ENCODE data around the gene SPC24.
"Not testable (repeated sequence)": the region's sequence is repeated elsewhere in the genome, so short reads cannot be mapped to it uniquely, and the experiment has no call there.

Gene SPC24

GRCh38 chr19:11148001-11148400 is 7.6 kb downstream of the SPC24 start:
- TF ChIP-seq CTCF (IDR thresholded peaks at IDR 0.05; ENCODE audit: insufficient read depth, low read length, missing control alignments): no peak
- POLR2A ChIA-PET: no interaction called here
- CTCF ChIA-PET: interaction anchor here (1.9 kb wide), 1 partner anchor 10 kb away, joined by 6 read pairs; no protein-coding TSS in a partner anchor
- no peak overlapping the region for H3K4me3 ChIP-seq (ENCODE audit: low read depth, low read length)
- no peak for DNase-seq (ENCODE audit: low read depth, low spot score)

GRCh38 chr19:11145536-11145924 is 10.1 kb downstream of the SPC24 start:
- no peak overlapping the region for H3K4me3 ChIP-seq (ENCODE audit: low read depth, low read length)
- DNase-seq (ENCODE audit: low read depth, low spot score): no peak
- ChIA-PET POLR2A (no interaction called here), CTCF (interaction anchor here (0.8 to 3.2 kb wide), 2 partner anchors 16 to 19 kb away, joined by 3 to 15 read pairs; no protein-coding TSS in a partner anchor)
- TF ChIP-seq CTCF (IDR thresholded peaks at IDR 0.05; ENCODE audit: insufficient read depth, low read length, missing control alignments): no peak

DNA sequence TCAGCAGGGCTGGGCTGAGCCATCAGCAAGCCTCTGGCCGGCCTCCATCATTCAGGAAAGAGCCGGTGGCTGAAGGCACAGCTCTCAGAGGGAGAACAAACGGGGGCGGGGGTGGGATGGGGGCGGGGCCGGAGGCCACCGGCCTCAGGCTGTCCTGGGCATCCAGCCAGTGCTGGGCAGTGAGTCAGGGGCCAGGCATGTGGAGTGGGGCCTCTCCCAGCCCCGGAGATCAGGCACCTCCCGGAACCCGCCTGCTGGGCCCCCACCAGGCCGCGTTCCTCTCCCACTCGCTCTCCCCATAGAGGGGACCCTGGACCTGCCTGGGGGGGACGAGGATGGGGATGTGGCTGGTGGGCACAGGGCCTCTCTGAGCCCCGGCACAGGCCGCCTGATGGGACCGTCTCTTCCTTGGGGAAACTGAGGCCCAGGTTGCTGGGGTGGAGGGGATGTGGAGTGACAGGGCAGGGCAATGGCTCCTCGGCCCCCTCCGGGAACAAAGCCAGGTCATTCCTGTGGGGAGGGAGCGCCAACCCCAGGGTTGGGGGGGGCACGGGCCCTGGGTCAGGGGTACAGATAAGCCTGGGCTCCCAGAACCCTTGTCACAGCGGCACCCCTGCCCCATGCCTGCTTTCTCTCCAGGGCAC is 12.9 kb downstream of the SPC24 start:
- peak overlapping the region; percentile 29 for H3K4me3 ChIP-seq (ENCODE audit: low read depth, low read length)
- CTCF ChIA-PET: interaction anchor here (1.2 to 7.9 kb wide), 3 partner anchors 17 to 63 kb away, joined by 4 to 119 read pairs (median 15); no protein-coding TSS in a partner anchor
- DNase-seq (ENCODE audit: low read depth, low spot score): peak; percentile 59
- POLR2A ChIA-PET: interaction anchor here (1.0 kb wide), 1 partner anchor 55 kb away, joined by 4 read pairs; the partner anchor contains the start of gene KANK2
- no peak for TF ChIP-seq CTCF (IDR thresholded peaks at IDR 0.05; ENCODE audit: insufficient read depth, low read length, missing control alignments)

DNA sequence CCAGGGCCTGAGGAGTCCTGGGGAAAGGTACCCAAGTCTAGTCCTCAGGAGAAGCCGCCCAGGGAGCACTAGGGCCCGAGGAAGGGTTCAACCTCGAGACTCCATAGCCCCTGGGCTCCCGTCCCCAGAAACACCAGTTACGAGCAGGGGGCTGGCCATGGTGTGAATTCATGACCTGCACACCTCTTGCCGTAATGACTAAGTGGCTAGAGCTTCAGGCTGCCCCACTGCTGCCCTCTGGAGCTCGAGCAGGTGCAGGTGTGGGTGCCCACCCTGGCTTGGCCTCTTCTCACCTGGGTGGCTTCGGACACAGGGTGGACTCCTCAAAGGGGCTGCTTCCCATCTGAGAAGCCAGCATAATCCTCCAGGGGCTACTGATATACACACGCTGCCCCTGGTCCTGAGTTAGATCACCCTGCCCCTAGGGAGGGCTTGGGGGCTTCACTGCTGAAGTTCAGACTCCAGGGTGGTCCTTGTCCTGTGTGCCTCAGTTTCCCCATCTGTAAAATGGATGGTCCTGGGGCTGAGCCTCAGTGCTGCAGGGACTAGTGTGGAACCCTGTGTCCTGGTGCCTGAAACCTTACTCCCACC is 13.6 kb downstream of the SPC24 start:
- TF ChIP-seq CTCF (IDR thresholded peaks at IDR 0.05; ENCODE audit: insufficient read depth, low read length, missing control alignments): no peak
- ChIA-PET POLR2A (no interaction called here), CTCF (interaction anchor here (0.9 to 7.9 kb wide), 4 partner anchors 12 to 64 kb away, joined by 3 to 119 read pairs (median 9); no protein-coding TSS in a partner anchor)
- H3K4me3 ChIP-seq (ENCODE audit: low read depth, low read length): no peak overlapping the region
- DNase-seq (ENCODE audit: low read depth, low spot score): no peak

GRCh38 chr19:11140896-11141295 is 14.7 kb downstream of the SPC24 start:
- no peak overlapping the region for H3K4me3 ChIP-seq (ENCODE audit: low read depth, low read length)
- ChIA-PET POLR2A (interaction anchor here (0.7 kb wide), 1 partner anchor 53 kb away, joined by 4 read pairs; no protein-coding TSS in a partner anchor), CTCF (interaction anchor here (0.6 to 7.9 kb wide), 3 partner anchors 11 to 65 kb away, joined by 3 to 119 read pairs (median 3); no protein-coding TSS in a partner anchor)
- DNase-seq (ENCODE audit: low read depth, low spot score): no peak
- no peak for TF ChIP-seq CTCF (IDR thresholded peaks at IDR 0.05; ENCODE audit: insufficient read depth, low read length, missing control alignments)

DNA sequence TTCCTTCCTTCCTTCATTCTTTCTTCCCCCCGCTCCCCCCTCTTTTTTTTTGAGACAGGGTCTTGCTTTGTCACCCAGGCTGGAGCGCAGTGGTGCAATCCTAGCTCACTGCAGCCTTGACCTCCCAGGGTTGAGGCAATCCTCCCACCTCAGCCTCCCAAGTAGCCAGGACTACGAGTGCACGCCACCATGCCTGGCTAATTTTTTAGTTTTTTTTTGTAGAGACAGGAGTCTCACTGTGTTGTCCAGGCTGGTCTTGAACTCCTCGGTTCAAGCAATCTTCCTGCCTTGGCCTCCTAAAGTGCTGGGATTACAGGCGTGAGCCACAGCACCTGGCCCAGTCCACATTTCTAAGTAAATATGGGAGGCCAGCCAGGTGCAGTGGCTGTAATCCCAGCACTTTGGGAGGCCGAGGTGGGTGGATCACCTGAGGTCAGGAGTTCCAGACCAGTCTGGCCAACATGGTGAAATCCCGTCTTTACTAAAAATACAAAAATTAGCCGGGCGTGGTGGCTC is 15.5 kb downstream of the SPC24 start:
- not testable (repeated sequence) for DNase-seq (ENCODE audit: low read depth, low spot score); H3K4me3 ChIP-seq (ENCODE audit: low read depth, low read length)
- POLR2A ChIA-PET: interaction anchor here (0.7 to 2.4 kb wide), 2 partner anchors 28 to 53 kb away, joined by 4 to 11 read pairs; no protein-coding TSS in a partner anchor
- CTCF ChIA-PET: interaction anchor here (0.6 to 7.9 kb wide), 5 partner anchors 10 to 204 kb away, joined by 3 to 119 read pairs (median 13); no protein-coding TSS in a partner anchor
